T-helper 2 cell treated with Interferon-gamma antibody and Interleukin-4, amounts not matched to agents 100 ng/mL and 5 ng/mL, for 36 hours (primary cell): ENCODE measurements around the gene GDPD5. TPM values are rescaled to one million over a fixed set of nuclear protein-coding genes. Genes with fewer than 3 reads are reported as not detected.

Experiments
- intact Hi-C: fragments of 100-400 bp; cut with micrococcal nuclease; formaldehyde crosslinking; loops from one replicate; pipeline ENCODE4 v1.15.1; 2023
- total RNA-seq: library from RNA; stranded (reverse); gene quantifications from 2 replicates; pipeline ENCODE4 v1.2.3, GENCODE V29; 2022

The GDPD5 gene
- total RNA-seq, 1 donor from 2014 or later: 31.9 TPM

GRCh38 chr11:75495749-75496304, 29.9 kb downstream of the GDPD5 start:
- intact Hi-C loops: no loop called here

GRCh38 chr11:75493626-75494025, 32.1 kb downstream of the GDPD5 start:
- intact Hi-C loops: loop anchor here (2.0 kb wide), 1 partner anchor 19 kb away; no protein-coding TSS in a partner anchor

- intact Hi-C loops: loop anchor here (2.0 kb wide), 1 partner anchor 18 kb away; no protein-coding TSS in a partner anchor
Measured at GRCh38 chr11:75492181-75492820, 33.4 kb downstream of the GDPD5 start.

- intact Hi-C loops: no loop called here
Measured at GRCh38 chr11:75491465-75491864, 34.3 kb downstream of the GDPD5 start.

GRCh38 chr11:75490221-75491181, 35.2 kb downstream of the GDPD5 start:
- intact Hi-C loops: no loop called here

- intact Hi-C loops: no loop called here
Measured at GRCh38 chr11:75487365-75487764, 38.4 kb downstream of the GDPD5 start.

GRCh38 chr11:75485742-75486141, 40.0 kb downstream of the GDPD5 start:
- intact Hi-C loops: no loop called here

- intact Hi-C loops: no loop called here
Measured at GRCh38 chr11:75482931-75483469, 42.7 kb downstream of the GDPD5 start.

- intact Hi-C loops: no loop called here
Measured at GRCh38 chr11:75481922-75482606, 43.7 kb downstream of the GDPD5 start.

GRCh38 chr11:75481223-75481921, 44.4 kb downstream of the GDPD5 start:
- intact Hi-C loops: no loop called here

GRCh38 chr11:75480185-75481175, 45.3 kb downstream of the GDPD5 start:
- intact Hi-C loops: no loop called here

- intact Hi-C loops: no loop called here
Measured at GRCh38 chr11:75479597-75480145, 46.1 kb downstream of the GDPD5 start.

GRCh38 chr11:75478783-75479596, 46.8 kb downstream of the GDPD5 start:
- intact Hi-C loops: no loop called here

GRCh38 chr11:75477614-75477935, 48.2 kb downstream of the GDPD5 start:
- intact Hi-C loops: no loop called here

- intact Hi-C loops: no loop called here
Measured at GRCh38 chr11:75476739-75477613, 48.8 kb downstream of the GDPD5 start.

- intact Hi-C loops: loop anchor here (2.0 kb wide), 2 partner anchors 17 to 49 kb away; partner anchors contain the start of gene GDPD5
Measured at GRCh38 chr11:75475767-75476650, 49.7 kb downstream of the GDPD5 start.
